HEK293 (cell line): Measurements from ENCODE around the gene GALNT10.

Experiments used
- CTCF ChIP-seq: fragments of 450-650 bp; formaldehyde crosslinking; IDR thresholded peaks from 2 replicates; pipeline ENCODE4 v1.5.1; 2016; ENCODE audit warnings: missing biosample characterization, missing genetic modification characterization
- EGR2 ChIP-seq: fragments of 450-650 bp; formaldehyde crosslinking; IDR thresholded peaks from 2 replicates; pipeline ENCODE4 v1.5.1; 2016; ENCODE audit warnings: low read depth, missing biosample characterization, missing genetic modification characterization
- FEZF1 ChIP-seq: fragments of 450-650 bp; formaldehyde crosslinking; IDR thresholded peaks from 2 replicates; pipeline ENCODE4 v1.5.1; 2016; ENCODE audit warnings: missing biosample characterization, missing genetic modification characterization
- GLI4 ChIP-seq: fragments of 450-650 bp; formaldehyde crosslinking; IDR thresholded peaks from 2 replicates; pipeline ENCODE4 v1.5.1; 2016; ENCODE audit warnings: missing biosample characterization, missing genetic modification characterization
- GLIS2 ChIP-seq: fragments of 450-650 bp; formaldehyde crosslinking; IDR thresholded peaks from 2 replicates; pipeline ENCODE4 v1.5.1; 2016; ENCODE audit warnings: missing biosample characterization, missing genetic modification characterization
- HOXC10 ChIP-seq: sonication (generic); formaldehyde crosslinking; IDR thresholded peaks from 2 replicates; pipeline ENCODE4 v1.8.1; 2023; ENCODE audit warnings: mild to moderate bottlenecking, missing genetic modification reagents
- PRDM1 ChIP-seq: fragments of 450-650 bp; formaldehyde crosslinking; IDR thresholded peaks from 2 replicates; pipeline ENCODE4; 2016; ENCODE audit warnings: missing biosample characterization, missing genetic modification characterization
- RBAK ChIP-seq: fragments of 450-650 bp; formaldehyde crosslinking; IDR thresholded peaks from 2 replicates; pipeline ENCODE4 v1.5.1; 2016; ENCODE audit warnings: missing biosample characterization, missing genetic modification characterization
- ZBTB11 ChIP-seq: fragments of 450-650 bp; formaldehyde crosslinking; conservative IDR thresholded peaks from 2 replicates; pipeline ENCODE4 v1.5.1; 2016; ENCODE audit warnings: low read depth, missing biosample characterization, missing genetic modification characterization
- ZBTB26 ChIP-seq: fragments of 450-650 bp; formaldehyde crosslinking; optimal IDR thresholded peaks from 2 replicates; pipeline ENCODE3; 2016; ENCODE audit warnings: missing biosample characterization, mild to moderate bottlenecking, missing genetic modification characterization
- ZBTB6 ChIP-seq: fragments of 450-650 bp; formaldehyde crosslinking; IDR thresholded peaks from 2 replicates; pipeline ENCODE4 v1.5.1; 2017; ENCODE audit warnings: missing biosample characterization, missing genetic modification characterization
- ZNF121 ChIP-seq: fragments of 450-650 bp; formaldehyde crosslinking; IDR thresholded peaks from 2 replicates; pipeline ENCODE4 v1.5.1; 2016; ENCODE audit warnings: missing biosample characterization, missing genetic modification characterization
- ZNF132 ChIP-seq: fragments of 450-650 bp; formaldehyde crosslinking; IDR thresholded peaks from 2 replicates; pipeline ENCODE4 v1.5.1; 2017; ENCODE audit warnings: missing biosample characterization, missing genetic modification characterization, borderline replicate concordance
- ZNF146 ChIP-seq: fragments of 450-650 bp; formaldehyde crosslinking; IDR thresholded peaks from 2 replicates; pipeline ENCODE4 v1.5.1; 2016; ENCODE audit warnings: missing biosample characterization, missing genetic modification characterization
- ZNF155 ChIP-seq: fragments of 450-650 bp; formaldehyde crosslinking; IDR thresholded peaks from 2 replicates; pipeline ENCODE4 v1.5.1; 2016; ENCODE audit warnings: missing biosample characterization, missing genetic modification characterization
- ZNF19 ChIP-seq: fragments of 450-650 bp; formaldehyde crosslinking; IDR thresholded peaks from 2 replicates; pipeline ENCODE4; 2016; ENCODE audit warnings: missing biosample characterization, missing genetic modification characterization, low read depth
- ZNF211 ChIP-seq: fragments of 450-650 bp; formaldehyde crosslinking; IDR thresholded peaks from 2 replicates; pipeline ENCODE4 v1.5.1; 2016; ENCODE audit warnings: low read depth, missing biosample characterization, missing genetic modification characterization
- ZNF214 ChIP-seq: fragments of 450-650 bp; formaldehyde crosslinking; IDR thresholded peaks from 2 replicates; pipeline ENCODE4 v1.5.1; 2017; ENCODE audit warnings: missing biosample characterization, mild to moderate bottlenecking, missing genetic modification characterization, borderline replicate concordance
- ZNF239 ChIP-seq: fragments of 450-650 bp; formaldehyde crosslinking; IDR thresholded peaks from 2 replicates; pipeline ENCODE4 v1.5.1; 2016; ENCODE audit warnings: missing biosample characterization, missing genetic modification characterization
- ZNF274 ChIP-seq, 2 experiments: fragments of 200-500 bp in 1 of 2; fragments of 450-650 bp in 1 of 2; sonication (Bioruptor generic) in 1 of 2; formaldehyde crosslinking in 1 of 2; IDR thresholded peaks; 2 replicates each; pipeline versions ENCODE4 v1.5.1 to v1.6.1; 2014 to 2016; ENCODE audit warnings: borderline replicate concordance in 1 of 2, inconsistent platforms in 1 of 2, low read length in 1 of 2, missing biosample characterization in 1 of 2, missing genetic modification characterization in 1 of 2
- ZNF449 ChIP-seq: fragments of 450-650 bp; formaldehyde crosslinking; IDR thresholded peaks from 2 replicates; pipeline ENCODE4 v1.5.1; 2017; ENCODE audit warnings: missing biosample characterization, mild to moderate bottlenecking, missing genetic modification characterization, moderate library complexity
- ZNF473 ChIP-seq: fragments of 450-650 bp; formaldehyde crosslinking; IDR thresholded peaks from 2 replicates; pipeline ENCODE4 v1.5.1; 2017; ENCODE audit warnings: missing biosample characterization, missing genetic modification characterization
- ZNF544 ChIP-seq: fragments of 450-650 bp; formaldehyde crosslinking; IDR thresholded peaks from 2 replicates; pipeline ENCODE4 v1.5.0; 2017; ENCODE audit warnings: missing biosample characterization, missing genetic modification characterization
- ZNF548 ChIP-seq: fragments of 450-650 bp; formaldehyde crosslinking; IDR thresholded peaks from 2 replicates; pipeline ENCODE4 v1.5.1; 2016; ENCODE audit warnings: missing biosample characterization, missing genetic modification characterization
- ZNF610 ChIP-seq: fragments of 450-650 bp; formaldehyde crosslinking; IDR thresholded peaks from 2 replicates; pipeline ENCODE4 v1.5.1; 2016; ENCODE audit warnings: missing biosample characterization, missing genetic modification characterization, borderline replicate concordance
- ZNF664 ChIP-seq: fragments of 450-650 bp; formaldehyde crosslinking; IDR thresholded peaks from 2 replicates; pipeline ENCODE4 v1.5.1; 2016; ENCODE audit warnings: missing biosample characterization, missing genetic modification characterization
- ZNF670 ChIP-seq: fragments of 450-650 bp; formaldehyde crosslinking; IDR thresholded peaks from 2 replicates; pipeline ENCODE4 v1.5.1; 2016; ENCODE audit warnings: missing biosample characterization, missing genetic modification characterization, low read depth
- ZNF677 ChIP-seq: fragments of 450-650 bp; IDR thresholded peaks from 2 replicates; pipeline ENCODE4 v1.5.0; 2018; ENCODE audit warnings: missing biosample characterization, mild to moderate bottlenecking, missing genetic modification characterization, moderate library complexity
- ZNF76 ChIP-seq: fragments of 450-650 bp; formaldehyde crosslinking; IDR thresholded peaks from 2 replicates; pipeline ENCODE4; 2016; ENCODE audit warnings: low read depth, missing biosample characterization, missing genetic modification characterization, borderline replicate concordance
- ZNF776 ChIP-seq: fragments of 450-650 bp; formaldehyde crosslinking; IDR thresholded peaks from 2 replicates; pipeline ENCODE4 v1.5.0; 2017; ENCODE audit warnings: missing biosample characterization, missing genetic modification characterization, borderline replicate concordance
- ZSCAN30 ChIP-seq: fragments of 450-650 bp; IDR thresholded peaks from 2 replicates; pipeline ENCODE4 v1.5.1; 2018; ENCODE audit warnings: missing biosample characterization, mild to moderate bottlenecking, missing genetic modification characterization, moderate library complexity

GALNT10 gene

GRCh38 chr5:154157483-154158378 lies 32.8 kb upstream of the GALNT10 start (continued):
- TF ChIP-seq ZNF274 (IDR thresholded peaks at IDR 0.05; ENCODE audit: low read length) (no peak), ZNF274 (tag by site-specific recombination; IDR thresholded peaks at IDR 0.05; ENCODE audit: borderline replicate concordance) (no peak), ZNF132 (tag by site-specific recombination) (no peak), ZNF449 (no peak), ZBTB6 (tag by site-specific recombination) (no peak), ZNF677 (no peak), CTCF (tag by site-specific recombination) (peak; percentile 50; the same call in 1 of the 2 replicates), ZNF544 (no peak), FEZF1 (tag by site-specific recombination) (no peak), ZNF473 (no peak), ZNF76 (tag by site-specific recombination) (no peak), ZNF211 (tag by site-specific recombination) (no peak), ZNF776 (no peak), HOXC10 (CRISPR knock-in tag) (no peak), ZNF155 (tag by site-specific recombination) (no peak), ZNF239 (no peak), ZNF146 (tag by site-specific recombination) (no peak), ZNF214 (tag by site-specific recombination) (no peak), ZBTB11 (no peak), PRDM1 (peak; percentile 41; the same call in 1 of the 2 replicates), GLIS2 (0 out of 2 replicates have a peak, but pooled peaks have one; percentile 11), ZNF670 (no peak), ZNF664 (tag by site-specific recombination) (no peak), ZNF121 (tag by site-specific recombination) (no peak), ZNF19 (tag by site-specific recombination) (no peak), GLI4 (no peak), ZSCAN30 (tag by site-specific recombination) (no peak), EGR2 (tag by site-specific recombination) (peak; percentile 85), RBAK (tag by site-specific recombination) (no peak), ZBTB26 (no peak), ZNF610 (tag by site-specific recombination) (no peak), ZNF548 (tag by site-specific recombination) (no peak)
